PC-3 (cell line): ENCODE data around the gene OR2T1. TPM values are rescaled to one million over a fixed set of nuclear protein-coding genes. Genes with fewer than 3 reads are reported as not detected.

Source experiments
- ATAC-seq: fragments of 200-7000 bp; cut with Tn5 transposase; 2 replicates; pipeline ENCODE4 v1.9.1; 2020; ENCODE audit warnings: mild to moderate bottlenecking, moderate library complexity
- BruUV-seq: library from RNA; stranded (reverse); fragments of 400-500 nt; replicated peaks from 2 replicates; lab custom pipeline; 2021; lab: Mats Ljungman, UMichigan
- CTCF ChIA-PET: fragments of 300-600 bp; sonication (Branson Sonifier 250); formaldehyde crosslinking; loops from one replicate; lab custom pipeline; 2022; ENCODE audit warnings: antibody characterized with exemption; lab: Charles Lee
- POLR2A ChIA-PET: fragments of 300-600 bp; sonication (Branson Sonifier 250); formaldehyde crosslinking; loops from one replicate; lab custom pipeline; 2022; ENCODE audit warnings: antibody characterized with exemption; ENCODE audit not compliant: unreplicated experiment; lab: Charles Lee
- DNase-seq: peaks from one replicate; pipeline ENCODE4 v3.0.0-alpha.2; 2015
- H2AFZ ChIP-seq: fragments of 300-600 bp; sonication (generic); 2 replicates; pipeline ENCODE4 v1.6.0; 2016; ENCODE audit warnings: antibody characterized with exemption, low read length
- H3F3A ChIP-seq: fragments of 300-600 bp; sonication (generic); one replicate; pipeline ENCODE4 v1.6.0; 2017; ENCODE audit warnings: antibody characterized with exemption, low read length, control low read depth, mild to moderate bottlenecking; ENCODE audit not compliant: unreplicated experiment
- H3K27ac ChIP-seq: fragments of 300-600 bp; sonication (generic); 2 replicates; pipeline ENCODE4 v1.5.1; 2016; ENCODE audit warnings: mild to moderate bottlenecking, low read length
- H3K27me3 ChIP-seq: fragments of 300-600 bp; sonication (generic); 2 replicates; pipeline ENCODE4 v1.6.1; 2016; ENCODE audit warnings: low read length, mixed read lengths
- H3K36me3 ChIP-seq: fragments of 300-600 bp; sonication (generic); 2 replicates; pipeline ENCODE4 v1.6.1; 2016; ENCODE audit warnings: low read depth, mixed run types, low read length, mixed read lengths
- H3K4me1 ChIP-seq: fragments of 300-600 bp; sonication (generic); 2 replicates; pipeline ENCODE4 v1.5.1; 2016; ENCODE audit warnings: low read length; ENCODE audit not compliant: insufficient read depth
- H3K4me2 ChIP-seq: fragments of 300-600 bp; sonication (generic); 2 replicates; pipeline ENCODE4 v1.6.0; 2016; ENCODE audit warnings: low read length
- H3K4me3 ChIP-seq: fragments of 300-600 bp; sonication (generic); 2 replicates; pipeline ENCODE4 v1.5.1; 2016; ENCODE audit warnings: mild to moderate bottlenecking, low read length, mixed read lengths
- H3K79me2 ChIP-seq: fragments of 300-600 bp; sonication (generic); 2 replicates; pipeline ENCODE4 v1.6.1; 2017; ENCODE audit warnings: low read length, mixed read lengths
- H3K9ac ChIP-seq: fragments of 300-600 bp; sonication (generic); 2 replicates; pipeline ENCODE4 v1.6.0; 2016; ENCODE audit warnings: mild to moderate bottlenecking, low read length
- H3K9me2 ChIP-seq: fragments of 300-600 bp; sonication (generic); replicated peaks from 2 replicates; pipeline ENCODE4 v1.6.1; 2016; ENCODE audit warnings: mixed run types, low read length, mixed read lengths
- H3K9me3 ChIP-seq: fragments of 300-600 bp; sonication (generic); 2 replicates; pipeline ENCODE4 v1.6.1; 2016; ENCODE audit warnings: low read length, mixed read lengths
- H4K20me1 ChIP-seq: fragments of 300-600 bp; sonication (generic); 2 replicates; pipeline ENCODE4 v1.6.1; 2016; ENCODE audit warnings: low read length, mixed read lengths
- CTCF ChIP-seq: fragments of 300-600 bp; sonication (generic); conservative IDR thresholded peaks from 2 replicates; pipeline ENCODE4 v1.5.1; 2017; ENCODE audit warnings: antibody characterized with exemption, low read depth, mild to moderate bottlenecking, low read length
- EZH2 ChIP-seq: fragments of 300-600 bp; sonication (generic); IDR thresholded peaks from one replicate; pipeline ENCODE4 v1.6.1; 2017; ENCODE audit warnings: antibody characterized with exemption, mild to moderate bottlenecking, low read length; ENCODE audit not compliant: unreplicated experiment
- EZH2phosphoT487 ChIP-seq: fragments of 300-600 bp; sonication (generic); IDR thresholded peaks from 2 replicates; pipeline ENCODE4 v1.6.1; 2018; ENCODE audit warnings: mild to moderate bottlenecking, antibody characterized with exemption, low read length, borderline replicate concordance
- intact Hi-C: fragments of 100-400 bp; cut with micrococcal nuclease; formaldehyde crosslinking; loops from 2 replicates; pipeline ENCODE4 v1.9.0; 2023
- total RNA-seq: library from RNA; depleted of rRNA; stranded (reverse); fragments of >200 nt; gene quantifications from 2 replicates; pipeline ENCODE4 v1.2.3, GENCODE V29; 2014

OR2T1 gene
- total RNA-seq, 1 experiment from 2014 or later, result not detected

- intact Hi-C loops, result no loop called here
- ATAC-seq (no peak), DNase-seq (no peak)
- Histone ChIP-seq H2AFZ (no peak overlapping the region), H3K4me3 (no peak overlapping the region), H4K20me1 (no peaks in the 10 kb centered on the region), H3K9me2 (no peaks in the 10 kb centered on the region), H3K27me3 (0 out of 2 replicates have a peak, but pooled peaks cover 7% of the 10 kb centered on the region), H3K4me1 (no peaks in the 10 kb centered on the region), H3K9me3 (no peaks in the 10 kb centered on the region), H3K79me2 (no peaks in the 10 kb centered on the region), H3F3A (no peaks in the 10 kb centered on the region), H3K9ac (no peak overlapping the region), H3K27ac (no peak overlapping the region), H3K4me2 (no peak overlapping the region), H3K36me3 (no peaks in the 10 kb centered on the region)
- TF ChIP-seq EZH2phosphoT487, result no peak
- no peak for TF ChIP-seq EZH2
- no peak for TF ChIP-seq CTCF
- BruUV-seq, result no TSS peak
- CTCF ChIA-PET, result no interaction called here
- POLR2A ChIA-PET, result no interaction called here
Observed at GRCh38 chr1:248380854-248381253, 22.0 kb upstream of the OR2T1 start.

- intact Hi-C loops, result no loop called here
- ChIA-PET POLR2A (no interaction called here), CTCF (no interaction called here)
- DNase-seq, result no peak
- H3K79me2 ChIP-seq, result no peaks in the 10 kb centered on the region
- H3K4me1 ChIP-seq, result no peaks in the 10 kb centered on the region
- peaks cover 20% of the 10 kb centered on the region; the same call in 1 of the 2 replicates for H3K27me3 ChIP-seq
- H2AFZ ChIP-seq, result no peak overlapping the region
- TF ChIP-seq EZH2phosphoT487 (no peak), EZH2 (no peak), CTCF (no peak)
- H3K36me3 ChIP-seq, result no peaks in the 10 kb centered on the region
- BruUV-seq, result no TSS peak
- no peak for ATAC-seq
- no peaks in the 10 kb centered on the region for H3F3A ChIP-seq
- H3K27ac ChIP-seq, result no peak overlapping the region
- no peak overlapping the region for H3K4me2 ChIP-seq
- H3K9me3 ChIP-seq, result no peaks in the 10 kb centered on the region
- no peak overlapping the region for H3K9ac ChIP-seq
- no peak overlapping the region for H3K4me3 ChIP-seq
- H3K9me2 ChIP-seq, result no peaks in the 10 kb centered on the region
- no peaks in the 10 kb centered on the region for H4K20me1 ChIP-seq
Observed at GRCh38 chr1:248388426-248388825, 14.4 kb upstream of the OR2T1 start.

GRCh38 chr1:248393050-248393449 lies 9.8 kb upstream of the OR2T1 start:
- H3K9me3 ChIP-seq, result no peaks in the 10 kb centered on the region
- no peaks in the 10 kb centered on the region for H4K20me1 ChIP-seq
- H2AFZ ChIP-seq, result no peak overlapping the region
- H3K79me2 ChIP-seq, result no peaks in the 10 kb centered on the region
- H3K9ac ChIP-seq, result no peak overlapping the region
- H3K27me3 ChIP-seq, result peaks cover 11% of the 10 kb centered on the region; the same call in 1 of the 2 replicates
- H3K9me2 ChIP-seq, result no peaks in the 10 kb centered on the region
- TF ChIP-seq CTCF, result no peak
- TF ChIP-seq EZH2, result no peak
- TF ChIP-seq EZH2phosphoT487, result no peak
- H3K4me2 ChIP-seq, result no peak overlapping the region
- ChIA-PET POLR2A (no interaction called here), CTCF (no interaction called here)
- no peaks in the 10 kb centered on the region for H3F3A ChIP-seq
- ATAC-seq (no peak), DNase-seq (no peak)
- BruUV-seq, result no TSS peak
- intact Hi-C loops, result no loop called here
- no peaks in the 10 kb centered on the region for H3K36me3 ChIP-seq
- H3K27ac ChIP-seq, result no peak overlapping the region
- no peak overlapping the region for H3K4me3 ChIP-seq
- no peaks in the 10 kb centered on the region for H3K4me1 ChIP-seq
